HepG2 (cell line): ENCODE results near the gene KLHL17. TPM values are rescaled to one million over a fixed set of nuclear protein-coding genes. Genes with fewer than 3 reads are reported as not detected.

ENCODE experiments used
- CHD4 ChIP-seq: fragments of 200-600 bp; sonication (generic); IDR thresholded peaks from 2 replicates; pipeline ENCODE4 v1.7.0; 2017; ENCODE audit warnings: mild to moderate bottlenecking, low read length, borderline replicate concordance
- DPF2 ChIP-seq: sonication (generic); formaldehyde crosslinking; IDR thresholded peaks from 2 replicates; pipeline ENCODE4 v1.4.0; 2020; ENCODE audit warnings: mild to moderate bottlenecking, low read depth, missing genetic modification reagents, borderline replicate concordance
- ETV5 ChIP-seq: IDR thresholded peaks from 2 replicates; pipeline ENCODE4 v1.6.1; 2018; ENCODE audit warnings: missing biosample characterization, missing genetic modification reagents, inconsistent platforms, borderline replicate concordance
- FOXC1 ChIP-seq: sonication (generic); formaldehyde crosslinking; IDR thresholded peaks from 2 replicates; pipeline ENCODE4 v1.8.0; 2022; ENCODE audit warnings: mild to moderate bottlenecking, missing genetic modification reagents, borderline replicate concordance
- ISL2 ChIP-seq: sonication (generic); formaldehyde crosslinking; IDR thresholded peaks from 2 replicates; pipeline ENCODE4 v1.5.0; 2020; ENCODE audit warnings: missing genetic modification reagents
- KLF12 ChIP-seq: sonication (generic); formaldehyde crosslinking; IDR thresholded peaks from 2 replicates; pipeline ENCODE4 v1.4.0; 2020; ENCODE audit warnings: missing genetic modification reagents, borderline replicate concordance
- RFX1 ChIP-seq: fragments of 450-650 bp; IDR thresholded peaks from 2 replicates; pipeline ENCODE4 v1.6.1; 2017
- SIX4 ChIP-seq: sonication (generic); formaldehyde crosslinking; IDR thresholded peaks from 2 replicates; pipeline ENCODE4 v1.4.0; 2020; ENCODE audit warnings: missing genetic modification reagents
- TBL1XR1 ChIP-seq: fragments of 150-350 bp; IDR thresholded peaks from 2 replicates; pipeline ENCODE4 v1.6.1; 2014; ENCODE audit warnings: borderline replicate concordance, low read length; ENCODE audit not compliant: partially characterized antibody
- TSC22D2 ChIP-seq: sonication (generic); formaldehyde crosslinking; IDR thresholded peaks from 2 replicates; pipeline ENCODE4 v1.5.1; 2020; ENCODE audit warnings: missing genetic modification reagents, mild to moderate bottlenecking, borderline replicate concordance
- ZNF83 ChIP-seq: sonication (generic); formaldehyde crosslinking; IDR thresholded peaks from 2 replicates; pipeline ENCODE4 v1.4.0; 2020; ENCODE audit warnings: missing genetic modification reagents, mild to moderate bottlenecking, borderline replicate concordance
- polyA plus RNA-seq, 8 experiments: library from polyadenylated mRNA; depleted of rRNA in 3 of 8; stranded (reverse) in 7 of 8; unstranded in 1 of 8; fragments of >200 nt; fragmentation: Illumina TruSeq in 4 of 8; extraction: Trizol in 4 of 8; gene quantifications; 2 replicates each; pipeline versions ENCODE4 v1.2.1 to v1.2.3, GENCODE V29; 2011 to 2016; ENCODE audit warnings: low read depth in 4 of 8, missing spikeins in 1 of 8, mixed read lengths in 1 of 8; ENCODE audit not compliant: insufficient read depth in 1 of 8
- total RNA-seq, 5 experiments: library from RNA; depleted of rRNA; stranded (reverse); fragments of >200 nt; fragmentation: Illumina TruSeq; extraction: Trizol; gene quantifications; 2 replicates each; pipeline ENCODE4 v1.2.3, GENCODE V29; 2016; ENCODE audit warnings: low read depth in 1 of 5
- TF ChIP-seq, protein P1 (sequence below): sonication (generic); formaldehyde crosslinking; IDR thresholded peaks from 2 replicates; pipeline ENCODE4 v1.5.0; 2020; ENCODE audit warnings: missing genetic modification reagents, mild to moderate bottlenecking, borderline replicate concordance
- TF ChIP-seq, protein P2 (sequence below): sonication (generic); formaldehyde crosslinking; IDR thresholded peaks from 2 replicates; pipeline ENCODE4 v1.5.1; 2020; ENCODE audit warnings: mild to moderate bottlenecking, missing genetic modification reagents, moderate library complexity
- TF ChIP-seq, protein P3 (sequence below): sonication (generic); formaldehyde crosslinking; conservative IDR thresholded peaks from 2 replicates; pipeline ENCODE4 v1.8.1; 2023; ENCODE audit warnings: missing genetic modification reagents
- TF ChIP-seq, protein P4 (sequence below): sonication (generic); formaldehyde crosslinking; IDR thresholded peaks from 2 replicates; pipeline ENCODE4 v1.4.0; 2020; ENCODE audit warnings: missing genetic modification reagents, borderline replicate concordance
- TF ChIP-seq, protein P5 (sequence below): sonication (generic); formaldehyde crosslinking; IDR thresholded peaks from 2 replicates; pipeline ENCODE4 v1.5.0; 2020; ENCODE audit warnings: mild to moderate bottlenecking, missing genetic modification reagents

KLHL17 gene
- total and polyA plus RNA-seq, 2 of the 13 experiments (the other 11 are each of a cell fraction or from before 2014, with no cell fraction given) = 9.3 to 24.7 TPM

DNA sequence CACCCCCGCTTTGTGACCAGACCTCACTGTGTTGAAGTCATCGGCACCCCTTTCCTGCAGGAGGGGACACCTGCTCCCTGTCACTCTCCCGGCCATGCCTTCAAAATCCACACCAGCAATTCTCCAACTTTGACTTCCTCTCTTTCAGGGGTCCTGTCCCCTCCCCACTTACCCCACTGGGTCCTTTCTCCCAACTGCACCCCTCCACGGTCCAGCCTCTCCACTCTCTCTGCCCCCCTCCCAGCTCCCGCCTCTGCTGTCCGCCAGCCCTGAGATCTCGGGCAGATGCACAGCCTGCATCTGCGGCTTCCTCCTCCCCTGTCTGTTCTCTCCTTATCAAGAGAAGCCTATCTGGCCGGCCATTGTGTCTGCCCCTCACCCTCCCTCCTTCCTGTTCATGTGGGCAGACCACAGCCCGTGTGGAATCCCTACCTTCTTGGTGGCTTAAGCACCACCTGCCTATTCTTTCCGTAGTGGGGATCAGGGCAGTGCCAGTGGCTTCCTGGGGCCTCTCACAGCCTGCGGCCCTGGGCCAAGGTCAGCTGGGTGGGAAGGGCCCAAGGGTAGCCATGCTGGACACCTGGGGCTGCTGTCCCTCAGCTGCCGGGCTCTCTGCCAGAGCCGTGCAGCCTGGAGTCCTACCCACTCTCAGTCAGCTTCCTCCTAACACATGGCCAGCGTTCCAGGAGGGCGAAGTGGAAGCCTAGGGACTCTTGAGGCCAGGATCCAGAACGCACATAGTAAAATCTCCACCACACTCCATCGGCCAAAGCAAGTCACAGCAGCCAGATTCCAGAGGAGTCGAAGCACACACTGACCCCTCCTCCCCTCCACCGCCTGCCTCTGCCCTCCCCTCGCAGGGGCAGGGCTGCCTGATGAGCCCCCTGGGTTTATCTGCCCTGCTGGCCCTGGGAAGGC, 44.7 kb downstream of the KLHL17 start (continued):
- TF ChIP-seq SIX4 (CRISPR knock-in tag) (0 out of 2 replicates have a peak, but pooled peaks have one; percentile 52), KLF12 (CRISPR knock-in tag) (no peak), TBL1XR1 (no peak), ETV5 (CRISPR knock-in tag) (peak; percentile 69; the same call in 1 of the 2 replicates), ZNF83 (CRISPR knock-in tag) (no peak; the same call in 1 of the 2 replicates), CHD4 (no peak), TSC22D2 (CRISPR knock-in tag) (no peak), FOXC1 (peak; percentile 71), DPF2 (no peak), RFX1 (no peak), ISL2 (CRISPR knock-in tag) (no peak)
- TF ChIP-seq, protein P1, sequence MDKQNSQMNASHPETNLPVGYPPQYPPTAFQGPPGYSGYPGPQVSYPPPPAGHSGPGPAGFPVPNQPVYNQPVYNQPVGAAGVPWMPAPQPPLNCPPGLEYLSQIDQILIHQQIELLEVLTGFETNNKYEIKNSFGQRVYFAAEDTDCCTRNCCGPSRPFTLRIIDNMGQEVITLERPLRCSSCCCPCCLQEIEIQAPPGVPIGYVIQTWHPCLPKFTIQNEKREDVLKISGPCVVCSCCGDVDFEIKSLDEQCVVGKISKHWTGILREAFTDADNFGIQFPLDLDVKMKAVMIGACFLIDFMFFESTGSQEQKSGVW = no peak
- TF ChIP-seq, protein P2, sequence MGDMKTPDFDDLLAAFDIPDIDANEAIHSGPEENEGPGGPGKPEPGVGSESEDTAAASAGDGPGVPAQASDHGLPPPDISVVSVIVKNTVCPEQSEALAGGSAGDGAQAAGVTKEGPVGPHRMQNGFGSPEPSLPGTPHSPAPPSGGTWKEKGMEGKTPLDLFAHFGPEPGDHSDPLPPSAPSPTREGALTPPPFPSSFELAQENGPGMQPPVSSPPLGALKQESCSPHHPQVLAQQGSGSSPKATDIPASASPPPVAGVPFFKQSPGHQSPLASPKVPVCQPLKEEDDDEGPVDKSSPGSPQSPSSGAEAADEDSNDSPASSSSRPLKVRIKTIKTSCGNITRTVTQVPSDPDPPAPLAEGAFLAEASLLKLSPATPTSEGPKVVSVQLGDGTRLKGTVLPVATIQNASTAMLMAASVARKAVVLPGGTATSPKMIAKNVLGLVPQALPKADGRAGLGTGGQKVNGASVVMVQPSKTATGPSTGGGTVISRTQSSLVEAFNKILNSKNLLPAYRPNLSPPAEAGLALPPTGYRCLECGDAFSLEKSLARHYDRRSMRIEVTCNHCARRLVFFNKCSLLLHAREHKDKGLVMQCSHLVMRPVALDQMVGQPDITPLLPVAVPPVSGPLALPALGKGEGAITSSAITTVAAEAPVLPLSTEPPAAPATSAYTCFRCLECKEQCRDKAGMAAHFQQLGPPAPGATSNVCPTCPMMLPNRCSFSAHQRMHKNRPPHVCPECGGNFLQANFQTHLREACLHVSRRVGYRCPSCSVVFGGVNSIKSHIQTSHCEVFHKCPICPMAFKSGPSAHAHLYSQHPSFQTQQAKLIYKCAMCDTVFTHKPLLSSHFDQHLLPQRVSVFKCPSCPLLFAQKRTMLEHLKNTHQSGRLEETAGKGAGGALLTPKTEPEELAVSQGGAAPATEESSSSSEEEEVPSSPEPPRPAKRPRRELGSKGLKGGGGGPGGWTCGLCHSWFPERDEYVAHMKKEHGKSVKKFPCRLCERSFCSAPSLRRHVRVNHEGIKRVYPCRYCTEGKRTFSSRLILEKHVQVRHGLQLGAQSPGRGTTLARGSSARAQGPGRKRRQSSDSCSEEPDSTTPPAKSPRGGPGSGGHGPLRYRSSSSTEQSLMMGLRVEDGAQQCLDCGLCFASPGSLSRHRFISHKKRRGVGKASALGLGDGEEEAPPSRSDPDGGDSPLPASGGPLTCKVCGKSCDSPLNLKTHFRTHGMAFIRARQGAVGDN (CRISPR knock-in tag) = peak; percentile 95
- TF ChIP-seq, protein P3, sequence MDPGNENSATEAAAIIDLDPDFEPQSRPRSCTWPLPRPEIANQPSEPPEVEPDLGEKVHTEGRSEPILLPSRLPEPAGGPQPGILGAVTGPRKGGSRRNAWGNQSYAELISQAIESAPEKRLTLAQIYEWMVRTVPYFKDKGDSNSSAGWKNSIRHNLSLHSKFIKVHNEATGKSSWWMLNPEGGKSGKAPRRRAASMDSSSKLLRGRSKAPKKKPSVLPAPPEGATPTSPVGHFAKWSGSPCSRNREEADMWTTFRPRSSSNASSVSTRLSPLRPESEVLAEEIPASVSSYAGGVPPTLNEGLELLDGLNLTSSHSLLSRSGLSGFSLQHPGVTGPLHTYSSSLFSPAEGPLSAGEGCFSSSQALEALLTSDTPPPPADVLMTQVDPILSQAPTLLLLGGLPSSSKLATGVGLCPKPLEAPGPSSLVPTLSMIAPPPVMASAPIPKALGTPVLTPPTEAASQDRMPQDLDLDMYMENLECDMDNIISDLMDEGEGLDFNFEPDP = no peak
- TF ChIP-seq, protein P4, sequence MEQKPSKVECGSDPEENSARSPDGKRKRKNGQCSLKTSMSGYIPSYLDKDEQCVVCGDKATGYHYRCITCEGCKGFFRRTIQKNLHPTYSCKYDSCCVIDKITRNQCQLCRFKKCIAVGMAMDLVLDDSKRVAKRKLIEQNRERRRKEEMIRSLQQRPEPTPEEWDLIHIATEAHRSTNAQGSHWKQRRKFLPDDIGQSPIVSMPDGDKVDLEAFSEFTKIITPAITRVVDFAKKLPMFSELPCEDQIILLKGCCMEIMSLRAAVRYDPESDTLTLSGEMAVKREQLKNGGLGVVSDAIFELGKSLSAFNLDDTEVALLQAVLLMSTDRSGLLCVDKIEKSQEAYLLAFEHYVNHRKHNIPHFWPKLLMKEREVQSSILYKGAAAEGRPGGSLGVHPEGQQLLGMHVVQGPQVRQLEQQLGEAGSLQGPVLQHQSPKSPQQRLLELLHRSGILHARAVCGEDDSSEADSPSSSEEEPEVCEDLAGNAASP (CRISPR knock-in tag) = no peak
- TF ChIP-seq, protein P5, sequence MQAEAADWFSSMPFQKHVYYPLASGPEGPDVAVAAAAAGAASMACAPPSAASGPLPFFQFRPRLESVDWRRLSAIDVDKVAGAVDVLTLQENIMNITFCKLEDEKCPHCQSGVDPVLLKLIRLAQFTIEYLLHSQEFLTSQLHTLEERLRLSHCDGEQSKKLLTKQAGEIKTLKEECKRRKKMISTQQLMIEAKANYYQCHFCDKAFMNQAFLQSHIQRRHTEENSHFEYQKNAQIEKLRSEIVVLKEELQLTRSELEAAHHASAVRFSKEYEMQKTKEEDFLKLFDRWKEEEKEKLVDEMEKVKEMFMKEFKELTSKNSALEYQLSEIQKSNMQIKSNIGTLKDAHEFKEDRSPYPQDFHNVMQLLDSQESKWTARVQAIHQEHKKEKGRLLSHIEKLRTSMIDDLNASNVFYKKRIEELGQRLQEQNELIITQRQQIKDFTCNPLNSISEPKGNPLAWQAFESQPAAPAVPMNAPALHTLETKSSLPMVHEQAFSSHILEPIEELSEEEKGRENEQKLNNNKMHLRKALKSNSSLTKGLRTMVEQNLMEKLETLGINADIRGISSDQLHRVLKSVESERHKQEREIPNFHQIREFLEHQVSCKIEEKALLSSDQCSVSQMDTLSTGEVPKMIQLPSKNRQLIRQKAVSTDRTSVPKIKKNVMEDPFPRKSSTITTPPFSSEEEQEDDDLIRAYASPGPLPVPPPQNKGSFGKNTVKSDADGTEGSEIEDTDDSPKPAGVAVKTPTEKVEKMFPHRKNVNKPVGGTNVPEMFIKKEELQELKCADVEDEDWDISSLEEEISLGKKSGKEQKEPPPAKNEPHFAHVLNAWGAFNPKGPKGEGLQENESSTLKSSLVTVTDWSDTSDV (CRISPR knock-in tag) = 0 out of 2 replicates have a peak, but pooled peaks have one; percentile 44
